Ovary (tissue), 3 donors: Measurements from ENCODE around the gene CFAP90.

Experiments
- POLR2A ChIP-seq: fragments of 450-650 bp; IDR thresholded peaks from one replicate; pipeline ENCODE4 v1.6.1; 2017; ENCODE audit warnings: antibody characterized with exemption, mild to moderate bottlenecking, moderate library complexity
- TF ChIP-seq, protein P1 (sequence below), 3 donors: fragments of 450-650 bp in 2 of 3; fragments of 200-600 bp in 1 of 3; IDR thresholded peaks; one replicate each; pipeline versions ENCODE4 v1.5.1 to v1.8.0; 2016 to 2022; ENCODE audit warnings: antibody characterized with exemption in 3 of 3, mild to moderate bottlenecking in 1 of 3
- donor health status: DM: no; HTN: no; CAD: no.

DNA sequence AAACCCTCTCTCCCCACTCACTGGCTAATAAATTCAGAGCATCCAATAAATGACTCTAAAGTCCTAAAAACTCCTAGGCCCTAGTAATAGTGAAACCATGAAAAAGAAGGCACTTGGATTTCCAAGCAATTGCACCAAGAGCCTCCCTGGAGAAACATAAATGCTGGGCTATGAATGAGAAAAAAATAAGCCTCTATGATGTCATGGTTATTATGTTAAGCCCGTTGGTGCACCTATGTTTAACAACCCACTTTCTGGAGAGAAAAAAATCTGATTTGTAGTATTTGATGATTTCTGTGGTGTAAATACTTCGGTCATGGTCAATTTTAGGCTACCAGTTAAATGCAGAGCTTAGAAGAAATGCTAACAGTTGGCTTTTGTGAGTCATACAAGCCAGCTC lies 8.4 kb downstream of the CFAP90 start:
- no peak for TF ChIP-seq POLR2A
- TF ChIP-seq, protein P1, sequence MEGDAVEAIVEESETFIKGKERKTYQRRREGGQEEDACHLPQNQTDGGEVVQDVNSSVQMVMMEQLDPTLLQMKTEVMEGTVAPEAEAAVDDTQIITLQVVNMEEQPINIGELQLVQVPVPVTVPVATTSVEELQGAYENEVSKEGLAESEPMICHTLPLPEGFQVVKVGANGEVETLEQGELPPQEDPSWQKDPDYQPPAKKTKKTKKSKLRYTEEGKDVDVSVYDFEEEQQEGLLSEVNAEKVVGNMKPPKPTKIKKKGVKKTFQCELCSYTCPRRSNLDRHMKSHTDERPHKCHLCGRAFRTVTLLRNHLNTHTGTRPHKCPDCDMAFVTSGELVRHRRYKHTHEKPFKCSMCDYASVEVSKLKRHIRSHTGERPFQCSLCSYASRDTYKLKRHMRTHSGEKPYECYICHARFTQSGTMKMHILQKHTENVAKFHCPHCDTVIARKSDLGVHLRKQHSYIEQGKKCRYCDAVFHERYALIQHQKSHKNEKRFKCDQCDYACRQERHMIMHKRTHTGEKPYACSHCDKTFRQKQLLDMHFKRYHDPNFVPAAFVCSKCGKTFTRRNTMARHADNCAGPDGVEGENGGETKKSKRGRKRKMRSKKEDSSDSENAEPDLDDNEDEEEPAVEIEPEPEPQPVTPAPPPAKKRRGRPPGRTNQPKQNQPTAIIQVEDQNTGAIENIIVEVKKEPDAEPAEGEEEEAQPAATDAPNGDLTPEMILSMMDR (IDR thresholded peaks at IDR 0.05) = no peak
